Activated CD8-positive, alpha-beta T cell treated with anti-CD3 and anti-CD28 coated beads, Interleukin-2, amount 10 ng/mL, durations not matched to agents 7 days and 5 days (primary cell): Measurements from ENCODE around the gene AKAP8. TPM values are rescaled to one million over a fixed set of nuclear protein-coding genes. Genes with fewer than 3 reads are reported as not detected.

Experiments
- ATAC-seq: fragments of 150-1000 bp; cut with Tn5 transposase; one replicate; pipeline ENCODE4 v1.10.0; 2021; ENCODE audit warnings: moderate library complexity
- CTCF ChIA-PET: fragments of 350-600 bp; sonication (Branson Sonifier 250); formaldehyde crosslinking; loops from one replicate; lab custom pipeline; 2021; ENCODE audit warnings: antibody characterized with exemption; lab: Charles Lee
- POLR2A ChIA-PET: fragments of 350-600 bp; sonication (Branson Sonifier 250); formaldehyde crosslinking; loops from one replicate; lab custom pipeline; 2021; ENCODE audit warnings: antibody characterized with exemption; lab: Charles Lee
- DNase-seq: peaks from one replicate; pipeline ENCODE4 v3.0.0-alpha.2; 2020
- H3K27ac Mint-ChIP-seq: one replicate; pipeline ENCODE4 v1.8.0; 2021; ENCODE audit warnings: mild to moderate bottlenecking, mixed read lengths
- H3K27me3 Mint-ChIP-seq: one replicate; pipeline ENCODE4 v1.8.0; 2021; ENCODE audit warnings: low read depth, mixed read lengths
- H3K36me3 Mint-ChIP-seq: one replicate; pipeline ENCODE4 v1.8.0; 2021; ENCODE audit warnings: low read depth, mixed read lengths
- H3K4me1 Mint-ChIP-seq: one replicate; pipeline ENCODE4 v1.8.0; 2021; ENCODE audit warnings: low read depth, mixed read lengths
- H3K4me3 Mint-ChIP-seq: one replicate; pipeline ENCODE4 v1.8.0; 2021; ENCODE audit warnings: mild to moderate bottlenecking, mixed read lengths
- H3K9me3 Mint-ChIP-seq: one replicate; pipeline ENCODE4 v1.8.0; 2022; ENCODE audit warnings: mixed read lengths; ENCODE audit not compliant: insufficient read depth
- total RNA-seq, 2 experiments: library from RNA; stranded (reverse); gene quantifications; one replicate each; pipeline ENCODE4 v1.2.3, GENCODE V29; 2021

Gene AKAP8
- total RNA-seq, 2 experiments from 2014 or later = 47.4 to 48.0 TPM

GRCh38 chr19:15305582-15306334 is 73.8 kb downstream of the AKAP8 start:
- H3K4me3 Mint-ChIP-seq = no peak overlapping the region
- peaks cover 5% of the 10 kb centered on the region for H3K36me3 Mint-ChIP-seq
- no peak overlapping the region for H3K27ac Mint-ChIP-seq
- H3K9me3 Mint-ChIP-seq = no peaks in the 10 kb centered on the region
- DNase-seq = no peak
- H3K4me1 Mint-ChIP-seq = peaks cover 62% of the 10 kb centered on the region
- ATAC-seq = no peak
- H3K27me3 Mint-ChIP-seq = no peaks in the 10 kb centered on the region
- POLR2A ChIA-PET = interaction anchor here (0.8 kb wide), 1 partner anchor 11 kb away, joined by 3 read pairs; no protein-coding TSS in a partner anchor
- CTCF ChIA-PET = interaction anchor here (0.9 to 1.5 kb wide), 3 partner anchors 8 to 19 kb away, joined by 3 to 7 read pairs (median 3); no protein-coding TSS in a partner anchor

DNA sequence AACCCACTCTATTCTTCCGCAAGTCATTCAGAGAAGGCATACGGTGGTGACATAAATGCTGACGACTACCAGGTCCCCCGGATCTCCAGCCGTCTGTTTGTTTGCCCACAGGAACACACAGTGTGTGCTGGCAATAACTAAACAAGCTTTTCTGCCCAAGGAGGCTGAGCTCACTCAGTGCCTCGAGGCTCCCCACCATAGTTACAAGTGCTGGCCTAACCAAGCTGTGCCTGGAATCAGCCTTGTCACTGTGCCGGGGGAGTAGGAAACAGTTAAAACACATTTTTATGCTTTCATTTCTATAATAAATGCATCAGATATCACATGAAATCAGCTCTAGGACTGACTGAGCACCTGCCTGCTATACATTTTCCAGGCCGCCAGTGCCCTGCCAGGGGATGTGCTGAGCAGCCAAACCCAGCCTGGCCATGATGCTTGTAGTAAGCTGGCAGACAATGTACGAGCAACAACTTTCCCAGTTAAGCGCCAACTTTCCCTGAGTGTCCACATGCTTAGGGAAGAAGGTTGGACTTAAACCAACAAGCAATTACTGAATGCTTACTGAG is 75.4 kb downstream of the AKAP8 start:
- peaks cover 4% of the 10 kb centered on the region for H3K36me3 Mint-ChIP-seq
- DNase-seq (no peak), ATAC-seq (no peak)
- H3K27ac Mint-ChIP-seq = peak overlapping the region; percentile 6
- CTCF ChIA-PET = interaction anchor here (1.4 to 2.4 kb wide), 2 partner anchors 17 to 20 kb away, joined by 4 to 5 read pairs; no protein-coding TSS in a partner anchor
- H3K4me3 Mint-ChIP-seq = no peak overlapping the region
- POLR2A ChIA-PET = interaction anchor here (1.2 kb wide), 1 partner anchor 13 kb away, joined by 4 read pairs; no protein-coding TSS in a partner anchor
- H3K4me1 Mint-ChIP-seq = peaks cover 63% of the 10 kb centered on the region
- no peaks in the 10 kb centered on the region for H3K9me3 Mint-ChIP-seq
- no peaks in the 10 kb centered on the region for H3K27me3 Mint-ChIP-seq

Other genes with a start within 250 kb of the AKAP8 start
- gene NOTCH3, start 178.8 kb downstream of the AKAP8 start, total RNA-seq = not detected
- gene EPHX3, start 147.3 kb downstream of the AKAP8 start, total RNA-seq = under 1 TPM; 0.21 to 0.29 TPM
- gene BRD4, start 47.2 kb downstream of the AKAP8 start, total RNA-seq = 100 to 1,000 TPM; 102 to 108 TPM
- gene AKAP8L, start 39.2 kb upstream of the AKAP8 start, total RNA-seq = 10 to 100 TPM; 83.8 to 86.7 TPM
- 10 to 100 TPM; 31.6 to 32.7 TPM for gene WIZ, start 70.2 kb upstream of the AKAP8 start, total RNA-seq
- 100 to 1,000 TPM; 104 to 107 TPM for gene RASAL3, start 84.8 kb upstream of the AKAP8 start, total RNA-seq
- not detected for gene PGLYRP2, start 99.7 kb upstream of the AKAP8 start, total RNA-seq
- 1 to 10 TPM; 5.8 to 6.2 TPM for gene CYP4F22, start 128.7 kb upstream of the AKAP8 start, total RNA-seq
- not detected for gene CYP4F8, start 235.4 kb upstream of the AKAP8 start, total RNA-seq